Astrocyte (in vitro differentiated cells and primary cell): Measurements from ENCODE around the gene H6PD. TPM values are rescaled to one million over a fixed set of nuclear protein-coding genes. Genes with fewer than 3 reads are reported as not detected.

Experiments
- DNase-seq: peaks from one replicate; pipeline ENCODE4 v3.0.0-alpha.2; 2010; ENCODE audit warnings: low read depth
- FAIRE-seq: peaks from 2 replicates; lab custom pipeline; 2011; peaks lifted over from hg19 to GRCh38; lab: Jason Lieb, UNC
- H2AFZ ChIP-seq: 2 replicates; pipeline ENCODE4 v1.6.0; 2012; ENCODE audit warnings: low read depth, low read length, inconsistent platforms
- H3K27ac ChIP-seq: 2 replicates; pipeline ENCODE4 v1.5.1; 2011; ENCODE audit warnings: low read depth, low read length, inconsistent platforms
- H3K27me3 ChIP-seq: 2 replicates; pipeline ENCODE4 v1.6.0; 2011; ENCODE audit warnings: low read length, inconsistent platforms; ENCODE audit not compliant: insufficient read depth
- H3K36me3 ChIP-seq: 2 replicates; pipeline ENCODE4 v1.5.1; 2011; ENCODE audit warnings: low read length, inconsistent platforms; ENCODE audit not compliant: insufficient read depth
- H3K4me1 ChIP-seq: 2 replicates; pipeline ENCODE4 v1.5.1; 2011; ENCODE audit warnings: low read length, inconsistent platforms; ENCODE audit not compliant: insufficient read depth
- H3K4me2 ChIP-seq: 2 replicates; pipeline ENCODE4 v1.6.0; 2012; ENCODE audit warnings: low read length, inconsistent platforms
- H3K4me3 ChIP-seq: 2 replicates; pipeline ENCODE4 v1.5.1; 2011; ENCODE audit warnings: low read depth, mild to moderate bottlenecking, low read length, inconsistent platforms; ENCODE audit not compliant: insufficient read depth
- H3K79me2 ChIP-seq: 2 replicates; pipeline ENCODE4 v1.6.0; 2012; ENCODE audit warnings: mild to moderate bottlenecking, low read length, inconsistent platforms; ENCODE audit not compliant: insufficient read depth
- H3K9ac ChIP-seq: 2 replicates; pipeline ENCODE4 v1.6.0; 2012; ENCODE audit warnings: mild to moderate bottlenecking, low read length, inconsistent platforms
- H3K9me3 ChIP-seq: 2 replicates; pipeline ENCODE4 v1.5.1; 2012; ENCODE audit warnings: low read depth, mild to moderate bottlenecking, low read length, inconsistent platforms; ENCODE audit not compliant: insufficient read depth
- H4K20me1 ChIP-seq: 2 replicates; pipeline ENCODE4 v1.6.0; 2012; ENCODE audit warnings: low read length, inconsistent platforms; ENCODE audit not compliant: insufficient read depth
- H3K27ac Mint-ChIP-seq: one replicate; pipeline ENCODE4 v1.8.0; 2021; ENCODE audit warnings: mild to moderate bottlenecking, mixed read lengths; ENCODE audit not compliant: unreplicated experiment
- H3K27me3 Mint-ChIP-seq: one replicate; pipeline ENCODE4 v1.8.0; 2021; ENCODE audit warnings: low read depth, mixed read lengths; ENCODE audit not compliant: unreplicated experiment
- H3K36me3 Mint-ChIP-seq: one replicate; pipeline ENCODE4 v1.8.0; 2021; ENCODE audit warnings: low read depth, mixed read lengths; ENCODE audit not compliant: unreplicated experiment
- H3K4me1 Mint-ChIP-seq: one replicate; pipeline ENCODE4 v1.8.0; 2021; ENCODE audit warnings: low read depth, mixed read lengths; ENCODE audit not compliant: unreplicated experiment
- H3K4me3 Mint-ChIP-seq: one replicate; pipeline ENCODE4 v1.8.0; 2021; ENCODE audit warnings: mild to moderate bottlenecking, moderate library complexity, mixed read lengths; ENCODE audit not compliant: unreplicated experiment
- H3K9me3 Mint-ChIP-seq: one replicate; pipeline ENCODE4 v1.8.0; 2021; ENCODE audit warnings: mild to moderate bottlenecking, mixed read lengths; ENCODE audit not compliant: unreplicated experiment
- CTCF ChIP-seq: IDR thresholded peaks from 2 replicates; pipeline ENCODE4 v1.5.1; 2011; ENCODE audit warnings: low read depth, mild to moderate bottlenecking, inconsistent platforms, low read length, moderate library complexity; ENCODE audit not compliant: insufficient read depth
- EZH2 ChIP-seq: IDR thresholded peaks from 2 replicates; pipeline ENCODE4 v1.6.1; 2012; ENCODE audit warnings: mild to moderate bottlenecking, low read length, inconsistent platforms; ENCODE audit not compliant: insufficient read depth
- total RNA-seq: library from RNA; stranded (reverse); gene quantifications from 2 replicates; pipeline ENCODE4 v1.2.1, GENCODE V29; 2021

H6PD gene
- total RNA-seq, 1 donor from 2014 or later = 13.9 TPM

GRCh38 chr1:9197186-9198099, 37.1 kb upstream of the H6PD start:
- TF ChIP-seq EZH2 (no peak), CTCF (no peak)
- no peaks in the 10 kb centered on the region for H3K9me3 ChIP-seq
- H2AFZ ChIP-seq = no peak overlapping the region
- Mint-ChIP-seq H3K27ac (peak overlapping the region; percentile 75), H3K4me3 (no peak overlapping the region), H3K9me3 (no peaks in the 10 kb centered on the region), H3K4me1 (peaks cover 30% of the 10 kb centered on the region), H3K27me3 (peaks cover 30% of the 10 kb centered on the region), H3K36me3 (peaks cover 2% of the 10 kb centered on the region)
- peak overlapping the region; percentile 46 for H3K4me3 ChIP-seq
- peaks cover 14% of the 10 kb centered on the region for H4K20me1 ChIP-seq
- peak overlapping the region; percentile 83 for H3K4me2 ChIP-seq
- H3K4me1 ChIP-seq = peaks cover 61% of the 10 kb centered on the region
- no peak for FAIRE-seq
- peak overlapping the region; percentile 78 for H3K27ac ChIP-seq
- no peaks in the 10 kb centered on the region for H3K27me3 ChIP-seq
- no peak for DNase-seq
- peaks cover 4% of the 10 kb centered on the region for H3K36me3 ChIP-seq
- peaks cover 93% of the 10 kb centered on the region for H3K79me2 ChIP-seq
- H3K9ac ChIP-seq = peak overlapping the region; percentile 76

GRCh38 chr1:9198538-9199361, 35.8 kb upstream of the H6PD start:
- no peaks in the 10 kb centered on the region for H3K9me3 Mint-ChIP-seq
- Histone ChIP-seq H3K4me2 (peak overlapping the region; percentile 99), H3K4me3 (peak overlapping the region; percentile 82), H4K20me1 (peaks cover 4% of the 10 kb centered on the region), H3K27ac (peak overlapping the region; percentile 78), H3K9me3 (no peaks in the 10 kb centered on the region), H3K9ac (peak overlapping the region; percentile 89), H3K27me3 (no peaks in the 10 kb centered on the region), H3K36me3 (peaks cover 4% of the 10 kb centered on the region), H2AFZ (peak overlapping the region; percentile 62), H3K4me1 (peaks cover 66% of the 10 kb centered on the region), H3K79me2 (peaks cover 87% of the 10 kb centered on the region)
- no peak for FAIRE-seq
- H3K36me3 Mint-ChIP-seq = no peaks in the 10 kb centered on the region
- TF ChIP-seq EZH2 (no peak), CTCF (peak; percentile 17)
- peak overlapping the region; percentile 73 for H3K4me3 Mint-ChIP-seq
- no peak overlapping the region for H3K27ac Mint-ChIP-seq
- peaks cover 33% of the 10 kb centered on the region for H3K4me1 Mint-ChIP-seq
- peak; percentile 34 for DNase-seq
- H3K27me3 Mint-ChIP-seq = peaks cover 43% of the 10 kb centered on the region
